ENCODE data around the gene MCRIP1. TPM values are rescaled to one million over a fixed set of nuclear protein-coding genes. Genes with fewer than 3 reads are reported as not detected.

The MCRIP1 gene
- total RNA-seq, 3 donors from 2014 or later, result 21.2 to 80.2 (median 38.7) TPM

GRCh38 chr17:81825841-81826466, 7.1 kb downstream of the MCRIP1 start:
- no peaks in the 10 kb centered on the region for H3K36me3 ChIP-seq (ENCODE audit: low read depth)
- ATAC-seq, result peak; percentile 18
- intact Hi-C loops (cut with DNase I, micrococcal nuclease), result no loop called here

GRCh38 chr17:81824595-81824994, 8.5 kb downstream of the MCRIP1 start:
- peaks cover 24% of the 10 kb centered on the region for H3K4me1 ChIP-seq (ENCODE audit: low read depth)
- DNase-seq, result no peak
- H3K4me3 ChIP-seq, result no peak overlapping the region
- H3K9me3 ChIP-seq, result no peaks in the 10 kb centered on the region
- no peak for ATAC-seq
- no peak for TF ChIP-seq CTCF (IDR thresholded peaks at IDR 0.05)
- intact Hi-C loops (cut with DNase I, micrococcal nuclease), result no loop called here
- H3K36me3 ChIP-seq (ENCODE audit: low read depth), result no peaks in the 10 kb centered on the region

More at GRCh38 chr17:81825841-81826466, 7.1 kb downstream of the MCRIP1 start:
- Histone ChIP-seq H3K4me3 (no peak overlapping the region), H3K4me1 (ENCODE audit: low read depth) (peaks cover 24% of the 10 kb centered on the region), H3K9me3 (no peaks in the 10 kb centered on the region)
- peak in 1 of 3 donors; percentile 49 for DNase-seq
- TF ChIP-seq CTCF (IDR thresholded peaks at IDR 0.05), result no peak

GRCh38 chr17:81823820-81824550, 9.1 kb downstream of the MCRIP1 start:
- no peak for TF ChIP-seq CTCF (IDR thresholded peaks at IDR 0.05)

GRCh38 chr17:81822996-81823819, 9.9 kb downstream of the MCRIP1 start:
- TF ChIP-seq CTCF (IDR thresholded peaks at IDR 0.05), result no peak
- DNase-seq (no peak), ATAC-seq (no peak)
- intact Hi-C loops (cut with DNase I, micrococcal nuclease), result no loop called here
- H3K9me3 ChIP-seq, result no peaks in the 10 kb centered on the region
- no peaks in the 10 kb centered on the region for H3K36me3 ChIP-seq (ENCODE audit: low read depth)
- H3K4me1 ChIP-seq (ENCODE audit: low read depth), result peaks cover 24% of the 10 kb centered on the region
- no peak overlapping the region for H3K4me3 ChIP-seq

More at GRCh38 chr17:81823820-81824550, 9.1 kb downstream of the MCRIP1 start:
- DNase-seq (peak in 1 of 3 donors; percentile 47), ATAC-seq (no peak)
- peaks cover 24% of the 10 kb centered on the region for H3K4me1 ChIP-seq (ENCODE audit: low read depth)
- intact Hi-C loops (cut with DNase I, micrococcal nuclease), result no loop called here
- no peaks in the 10 kb centered on the region for H3K36me3 ChIP-seq (ENCODE audit: low read depth)
- H3K9me3 ChIP-seq, result no peaks in the 10 kb centered on the region
- no peak overlapping the region for H3K4me3 ChIP-seq

GRCh38 chr17:81822312-81822637, 10.8 kb downstream of the MCRIP1 start:
- ATAC-seq (no peak), DNase-seq (peak in 1 of 3 donors; percentile 34)
- H3K4me3 ChIP-seq, result no peak overlapping the region
- TF ChIP-seq CTCF (IDR thresholded peaks at IDR 0.05), result no peak
- H3K36me3 ChIP-seq (ENCODE audit: low read depth), result no peaks in the 10 kb centered on the region
- intact Hi-C loops (cut with DNase I, micrococcal nuclease), result no loop called here
- no peaks in the 10 kb centered on the region for H3K9me3 ChIP-seq
- H3K4me1 ChIP-seq (ENCODE audit: low read depth), result peaks cover 19% of the 10 kb centered on the region

All from mucosa of descending colon (tissue), 3 donors.